Activated T-cell treated with anti-CD3 and anti-CD28 coated beads for 1 hour (primary cell): ENCODE data around the gene CFAP61.
"Not testable (repeated sequence)": the region's sequence is repeated elsewhere in the genome, so short reads cannot be mapped to it uniquely, and the experiment has no call there.

Experiments used
- DNase-seq: peaks from one replicate; pipeline ENCODE4 v3.0.0-alpha.2; 2020; ENCODE audit warnings: low read depth

The CFAP61 gene

DNA sequence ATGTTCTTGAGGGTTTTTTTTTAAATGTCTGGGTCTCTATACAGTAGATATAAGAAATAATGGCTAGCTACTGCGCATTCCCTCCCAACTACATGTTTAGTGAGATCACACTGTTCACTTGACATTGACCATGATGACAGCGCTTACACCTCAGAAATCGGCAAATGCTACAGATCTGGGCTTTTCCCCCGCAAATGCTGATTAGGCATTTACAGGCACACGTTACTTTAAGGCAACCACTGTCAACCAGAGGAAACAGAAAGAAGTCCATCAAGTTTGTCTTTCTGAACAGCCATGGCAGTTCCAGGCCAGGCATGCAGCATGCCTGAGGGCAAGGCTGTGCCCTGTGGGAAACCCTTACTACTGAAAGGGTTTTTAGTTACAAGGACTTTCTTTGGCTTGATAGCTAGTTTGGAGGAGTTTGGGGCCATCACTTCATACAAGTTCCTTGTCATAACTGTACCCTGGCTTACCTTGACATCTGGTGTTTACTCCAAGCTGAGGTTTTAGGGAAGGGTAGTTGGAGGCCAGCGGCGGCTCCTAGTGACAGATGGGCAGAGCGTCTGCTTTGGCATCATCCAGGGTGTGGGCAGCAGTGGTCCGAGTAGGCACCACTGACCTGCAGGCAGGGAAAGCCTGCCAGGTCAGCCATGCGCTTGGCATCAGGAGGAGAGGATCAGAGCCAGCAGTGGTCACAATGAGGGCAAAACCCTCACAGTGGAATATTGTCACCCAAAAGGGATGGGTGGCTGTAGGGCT, 43.0 kb downstream of the CFAP61 start:
- no peak for DNase-seq

DNA sequence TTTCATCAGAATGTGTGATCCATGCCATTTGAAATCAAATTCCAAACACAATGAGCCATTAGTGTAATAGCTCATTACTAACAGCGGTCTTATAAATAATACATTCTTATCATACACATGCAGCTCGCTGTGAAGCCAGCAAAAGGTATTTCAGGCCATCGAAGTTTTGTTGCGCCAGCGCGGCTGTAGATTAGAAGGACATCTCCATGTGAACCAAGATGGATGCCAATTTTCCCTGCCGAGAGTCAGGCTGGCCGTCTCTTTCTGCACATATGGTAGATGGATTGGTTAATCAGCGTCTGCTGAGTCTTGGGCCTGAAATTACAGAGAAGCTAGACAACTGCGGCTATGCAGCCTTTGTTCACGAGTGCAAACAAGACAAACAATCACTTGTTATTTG, 44.1 kb downstream of the CFAP61 start:
- DNase-seq: no peak

DNA sequence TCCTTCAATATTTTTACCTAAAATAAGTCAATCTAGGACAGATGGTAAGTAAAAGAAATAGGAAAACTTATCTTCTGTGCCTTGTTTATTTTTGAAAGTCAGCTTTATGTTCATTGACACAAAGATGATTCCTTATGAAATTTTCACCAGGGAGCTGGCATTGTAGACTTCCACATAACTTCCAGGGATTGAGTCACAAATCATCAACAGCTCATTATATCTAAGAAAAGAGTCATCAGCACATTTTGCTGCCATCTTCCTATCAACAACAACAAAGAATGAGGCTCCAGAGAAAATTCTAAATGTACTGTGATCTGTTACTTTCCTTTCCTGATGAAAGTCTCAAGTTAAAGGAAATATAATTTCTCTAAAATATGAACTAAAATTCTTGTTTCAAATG, 48.5 kb downstream of the CFAP61 start:
- no peak for DNase-seq

DNA sequence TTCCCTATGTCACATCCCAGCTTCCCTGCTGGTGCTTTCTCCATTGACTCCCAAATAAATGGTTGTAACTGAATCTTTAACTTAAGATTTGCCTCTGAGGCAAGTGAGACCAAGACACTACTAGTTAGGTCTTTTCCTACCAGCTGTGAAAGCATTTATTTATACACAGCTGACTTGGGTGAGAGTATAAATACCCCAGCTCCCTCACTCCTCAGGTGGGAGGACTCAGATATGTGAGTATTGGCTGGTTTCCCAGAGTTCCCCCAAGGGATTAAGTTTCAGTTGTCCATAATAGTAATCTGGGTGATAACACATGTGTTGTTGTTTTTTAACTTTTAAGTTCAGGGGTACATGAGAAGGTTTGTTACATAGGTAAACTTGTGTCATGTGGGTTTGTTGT, 49.8 kb downstream of the CFAP61 start:
- no peak for DNase-seq

DNA sequence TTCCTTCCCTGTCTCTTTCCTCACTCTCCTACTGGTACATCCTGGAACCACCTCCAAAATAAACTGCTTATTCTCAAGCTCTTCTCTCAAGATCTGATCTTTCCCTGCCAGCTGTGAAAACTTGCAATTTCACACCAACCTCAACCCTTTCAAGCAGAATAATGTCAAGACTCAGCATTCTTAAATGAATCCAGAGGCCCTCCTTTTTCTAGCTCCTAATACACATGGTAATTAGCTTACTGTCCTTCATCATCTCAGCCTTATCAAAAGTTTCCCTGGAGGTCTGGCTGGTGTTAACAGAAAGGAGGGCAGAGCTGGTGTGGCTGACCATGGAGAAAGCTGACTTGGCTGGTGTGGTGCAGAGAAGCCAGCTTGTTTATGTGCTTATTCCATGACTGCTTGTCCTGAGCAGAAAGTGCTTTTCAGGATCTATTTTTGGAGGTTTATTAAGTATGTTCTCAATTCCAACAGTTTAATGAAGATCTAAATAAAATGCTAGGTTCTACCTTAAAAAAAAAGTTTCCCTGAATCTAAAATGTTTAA, 50.5 kb downstream of the CFAP61 start:
- no peak for DNase-seq

DNA sequence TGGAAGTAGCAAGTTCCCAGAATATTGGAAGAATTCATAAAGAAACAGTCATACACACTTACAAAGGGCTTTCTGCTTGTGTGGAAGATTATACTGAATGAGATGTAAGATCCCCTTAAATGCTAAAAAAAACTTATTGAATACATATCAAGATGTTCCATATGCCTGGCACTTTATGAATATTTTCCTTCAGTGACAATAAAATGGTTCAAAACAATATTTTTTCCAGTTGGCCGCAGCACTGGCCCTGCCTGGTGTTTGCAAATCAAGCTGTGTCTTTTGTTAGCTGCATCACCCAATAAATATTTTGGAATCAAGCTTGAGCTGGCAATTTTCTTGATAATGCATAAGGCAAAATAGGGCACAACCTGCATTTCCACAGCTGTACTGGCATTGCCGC, 51.2 kb downstream of the CFAP61 start:
- no peak for DNase-seq

DNA sequence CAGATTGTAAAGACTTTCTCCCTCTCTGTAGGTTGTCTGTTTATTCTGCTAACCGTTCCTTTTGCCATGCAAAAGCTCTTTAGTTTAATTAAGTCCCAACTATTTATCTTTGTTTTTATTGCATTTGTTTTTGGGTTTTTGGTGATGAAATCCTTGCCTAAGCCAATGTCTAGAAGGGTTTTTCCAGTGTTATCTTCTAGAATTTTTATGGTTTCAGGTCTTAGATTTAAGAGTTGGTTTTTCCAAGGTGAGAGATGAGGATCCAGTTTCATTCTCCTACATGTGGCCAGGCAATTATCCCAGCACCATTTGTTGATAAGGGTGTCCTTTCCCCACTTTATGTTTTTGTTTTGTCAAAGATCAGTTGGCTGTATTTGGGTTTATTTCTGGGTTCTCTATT, 70.9 kb downstream of the CFAP61 start:
- not testable (repeated sequence) for DNase-seq

DNA sequence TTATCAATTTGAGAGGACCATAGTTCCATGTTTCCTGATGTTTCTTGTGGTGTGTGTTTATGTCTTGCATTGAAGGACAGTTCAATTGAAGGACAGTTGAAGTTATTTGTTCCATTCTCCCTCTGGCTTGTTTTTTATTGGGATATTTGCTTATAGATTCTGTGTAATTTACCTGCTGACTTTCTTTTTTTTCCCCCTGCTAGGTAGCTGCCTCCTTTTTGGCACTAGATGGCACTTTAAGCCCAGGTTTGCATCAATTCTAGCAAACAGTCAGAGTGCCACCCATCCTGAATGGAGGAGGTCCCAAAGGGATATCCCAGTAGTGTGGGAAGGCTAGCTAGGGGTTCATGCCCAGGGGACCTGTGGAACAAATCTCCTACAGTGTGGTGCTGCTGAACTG, 78.1 kb downstream of the CFAP61 start:
- no peak for DNase-seq

DNA sequence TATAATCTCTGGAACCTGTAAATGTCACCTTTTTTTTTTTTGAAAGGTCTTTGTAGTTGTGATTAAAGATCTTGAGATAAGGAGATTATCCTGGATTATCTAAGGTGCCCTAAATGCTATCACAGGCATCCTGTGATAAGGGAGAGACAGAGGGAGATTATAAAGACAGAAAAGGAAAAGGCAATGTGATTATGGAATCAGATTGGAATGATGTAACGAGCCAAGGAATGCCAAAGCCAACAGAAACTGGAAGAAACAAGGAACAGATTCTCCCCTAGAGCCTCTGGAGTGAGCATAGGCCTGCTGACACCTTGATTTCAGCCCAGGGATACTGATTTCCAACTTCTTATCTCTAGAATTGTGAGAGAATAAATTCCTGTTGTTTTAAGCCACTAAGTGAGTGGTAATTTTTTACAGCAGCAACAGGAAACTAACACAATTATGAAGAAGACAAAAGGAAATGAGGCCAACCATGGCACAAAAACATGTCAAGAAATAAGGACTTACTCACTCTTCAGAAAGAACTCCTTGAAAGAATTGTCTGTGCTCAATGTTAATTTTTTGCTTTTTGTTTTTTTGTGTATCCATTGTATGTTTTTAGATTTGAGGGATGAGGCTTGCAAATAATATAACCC, 82.7 kb downstream of the CFAP61 start:
- no peak for DNase-seq

DNA sequence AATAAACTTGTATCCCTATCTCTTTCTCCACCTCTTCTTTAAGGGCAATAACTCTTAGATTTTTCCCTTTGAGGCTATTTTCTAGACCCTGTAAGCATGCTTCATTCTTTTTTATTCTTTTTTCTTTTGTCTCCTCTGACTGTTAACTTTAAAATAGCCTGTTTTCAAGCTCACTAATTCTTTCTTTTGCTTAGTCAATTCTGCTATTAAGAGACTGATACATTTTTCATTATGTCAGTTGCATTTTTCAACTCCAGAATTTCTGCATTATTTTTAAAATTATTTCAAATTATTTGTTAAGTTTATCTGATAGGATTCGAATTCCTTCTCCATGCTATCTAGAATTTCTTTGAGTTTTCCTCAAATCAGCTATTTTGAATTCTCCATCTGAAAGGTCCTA, 84.0 kb downstream of the CFAP61 start:
- no peak for DNase-seq

DNA sequence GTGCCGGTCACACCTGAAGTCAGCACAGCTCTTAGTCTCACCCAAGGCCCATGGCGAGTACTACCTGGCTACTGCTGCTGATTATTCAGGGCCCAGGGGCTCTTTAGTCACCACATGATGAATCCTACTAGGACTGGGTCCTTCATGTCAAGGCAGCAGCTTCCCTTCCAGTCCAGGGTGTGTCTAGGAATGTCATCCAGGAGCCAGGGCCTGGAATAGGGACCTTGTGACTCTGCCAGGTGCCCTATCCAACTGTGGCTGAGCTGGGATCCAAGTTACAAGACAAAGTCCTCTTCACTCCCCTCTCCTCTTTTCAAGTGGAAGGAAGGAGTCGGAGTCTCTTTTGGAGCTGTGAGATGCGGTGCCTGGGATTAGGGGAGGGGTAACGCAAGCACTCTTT, 85.5 kb downstream of the CFAP61 start:
- no peak for DNase-seq

DNA sequence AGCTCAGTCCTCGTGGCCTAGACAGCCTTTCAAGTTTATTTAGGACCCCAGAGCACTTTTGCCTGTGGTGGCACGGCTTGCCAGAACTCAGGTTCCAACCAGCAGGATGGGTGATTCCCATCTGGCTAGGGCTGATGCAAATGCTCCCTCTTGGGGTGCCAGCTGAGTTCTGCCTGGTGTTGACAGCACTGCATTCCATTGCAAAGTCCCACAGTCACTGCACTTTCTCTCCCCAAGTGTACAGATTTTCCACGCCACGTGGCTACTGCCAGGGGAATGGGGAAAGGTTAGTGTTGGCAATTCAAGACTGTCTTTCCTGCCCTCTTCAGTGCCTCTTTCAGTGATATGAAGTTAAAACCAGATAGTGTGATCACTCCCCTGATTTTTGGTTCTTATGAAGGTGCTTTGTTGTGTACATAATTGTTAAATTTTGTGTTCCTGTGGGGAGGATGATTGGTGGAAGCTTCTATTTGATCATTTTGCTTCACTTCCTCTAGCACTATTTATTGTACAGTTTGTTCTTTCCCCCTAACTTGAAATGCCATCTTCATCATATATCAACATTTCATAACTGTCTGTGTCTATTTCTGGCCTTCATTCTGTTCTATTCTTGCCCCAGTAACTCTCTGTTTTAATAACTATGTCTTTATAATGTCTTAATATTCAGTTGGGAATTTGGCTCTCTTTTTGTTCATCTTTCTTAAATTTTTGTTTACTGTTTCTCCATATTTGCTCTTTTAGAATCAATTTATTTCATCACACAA, 86.2 kb downstream of the CFAP61 start:
- DNase-seq: no peak

DNA sequence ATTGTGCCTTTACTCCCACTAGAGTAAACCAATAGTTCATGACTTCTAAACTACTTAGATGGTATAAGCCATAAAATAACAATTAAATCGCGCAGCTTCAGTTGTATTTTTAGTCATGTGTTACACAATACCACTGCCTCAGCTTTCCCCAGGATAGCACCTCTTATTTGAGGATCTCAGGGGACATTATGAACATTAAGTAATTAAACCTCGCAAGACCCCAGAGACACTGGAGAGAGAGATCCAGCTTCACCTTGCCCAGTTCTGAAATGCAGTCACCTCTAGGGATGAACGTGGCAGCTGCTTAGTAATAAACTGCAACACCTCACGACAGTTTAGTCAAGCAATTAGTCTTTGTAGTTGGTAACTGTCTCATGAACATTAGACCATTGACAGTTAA, 87.1 kb downstream of the CFAP61 start:
- DNase-seq: no peak

DNA sequence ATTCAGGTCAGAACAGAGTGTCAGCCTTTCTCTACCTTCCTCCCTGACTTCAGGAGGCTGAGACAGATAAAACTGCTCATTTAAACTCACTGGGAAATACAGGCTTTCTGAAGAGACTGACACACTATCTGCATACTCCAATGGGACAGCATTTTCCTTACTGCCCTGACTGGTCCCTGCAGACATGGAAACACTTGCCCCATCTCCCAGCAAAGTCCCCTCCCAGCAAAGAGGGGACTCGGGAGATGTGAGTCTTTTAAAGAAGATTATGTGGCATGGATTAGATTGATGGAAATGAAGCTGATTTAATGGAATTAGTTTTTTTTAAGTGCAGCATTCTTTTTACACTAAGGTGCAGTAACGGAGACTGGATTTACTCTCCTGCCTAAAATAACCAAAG, 90.8 kb downstream of the CFAP61 start:
- no peak for DNase-seq

DNA sequence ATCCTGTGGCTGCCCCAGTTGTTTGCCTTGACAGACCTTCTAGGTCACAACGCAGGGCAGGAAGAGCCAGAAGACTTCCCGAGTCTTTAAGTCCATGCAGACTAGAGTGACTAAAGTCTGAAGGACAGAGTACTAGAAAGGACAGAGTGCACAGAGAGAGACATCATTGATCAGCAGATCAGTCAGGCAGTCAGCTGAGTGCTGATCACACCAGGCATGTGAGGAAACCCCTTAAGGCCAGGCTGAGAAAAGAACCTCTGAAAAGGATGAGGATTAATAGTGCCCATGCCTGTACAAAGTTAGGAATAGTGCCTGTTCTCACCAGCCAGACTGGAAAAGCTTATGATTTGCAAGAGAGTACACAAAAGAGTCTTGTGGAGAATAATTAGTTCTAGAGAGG, 91.3 kb downstream of the CFAP61 start:
- no peak for DNase-seq

DNA sequence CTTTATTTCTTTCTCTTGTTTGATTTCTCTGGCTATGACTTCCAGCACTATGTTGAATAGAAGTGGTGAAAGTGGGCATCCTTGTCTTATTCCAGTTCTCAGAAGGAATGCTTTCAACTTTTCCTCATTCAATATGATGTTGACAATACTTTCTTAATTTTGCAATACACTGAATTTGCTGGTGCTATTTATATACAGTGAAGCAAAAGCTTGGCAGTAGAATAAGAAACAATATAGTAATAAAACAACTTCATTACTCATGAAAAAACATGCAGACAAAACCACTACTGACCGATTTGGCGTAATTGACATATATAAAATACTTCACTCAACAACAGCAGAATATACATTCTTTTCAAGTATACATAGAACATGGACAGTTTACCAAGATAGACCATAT, 96.4 kb downstream of the CFAP61 start:
- no peak for DNase-seq

DNA sequence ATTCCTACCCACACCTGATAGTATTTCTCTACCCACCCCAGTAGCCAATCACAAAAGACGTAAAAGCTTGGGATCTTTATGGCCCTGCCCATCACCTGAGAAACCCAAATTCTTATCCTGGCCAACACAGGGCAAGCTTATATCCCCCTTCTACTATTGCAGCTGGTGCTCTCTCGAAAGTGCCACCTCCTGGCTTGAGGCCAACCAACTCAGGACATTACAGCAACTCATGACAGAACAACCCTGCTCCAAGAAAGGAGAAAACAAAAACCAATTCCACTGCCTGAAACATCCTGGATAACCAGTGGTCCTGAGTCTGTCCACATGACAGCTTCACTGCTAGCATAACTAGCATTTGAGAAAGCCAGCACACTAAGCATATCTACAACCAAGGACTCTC, 97.9 kb downstream of the CFAP61 start:
- no peak for DNase-seq

DNA sequence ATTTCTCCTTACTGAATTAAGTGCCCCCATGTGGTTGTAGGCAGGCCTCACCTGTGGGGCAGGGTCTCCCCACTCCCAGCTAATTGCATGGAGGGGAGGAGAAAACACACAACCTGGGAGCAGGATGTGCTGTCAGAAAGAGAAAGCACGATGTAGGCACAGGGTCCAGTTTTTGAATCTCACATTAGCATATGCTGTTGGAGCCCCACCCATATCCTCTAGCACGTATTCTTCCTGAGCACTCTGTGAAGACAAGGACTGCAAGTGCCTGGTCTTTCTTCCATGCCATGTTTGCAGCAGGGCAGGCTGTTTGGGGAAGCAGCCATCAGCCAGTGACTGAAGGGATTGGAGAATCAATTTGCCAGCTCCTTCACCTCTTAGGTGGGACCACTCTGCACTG, 108.2 kb downstream of the CFAP61 start:
- no peak for DNase-seq

DNA sequence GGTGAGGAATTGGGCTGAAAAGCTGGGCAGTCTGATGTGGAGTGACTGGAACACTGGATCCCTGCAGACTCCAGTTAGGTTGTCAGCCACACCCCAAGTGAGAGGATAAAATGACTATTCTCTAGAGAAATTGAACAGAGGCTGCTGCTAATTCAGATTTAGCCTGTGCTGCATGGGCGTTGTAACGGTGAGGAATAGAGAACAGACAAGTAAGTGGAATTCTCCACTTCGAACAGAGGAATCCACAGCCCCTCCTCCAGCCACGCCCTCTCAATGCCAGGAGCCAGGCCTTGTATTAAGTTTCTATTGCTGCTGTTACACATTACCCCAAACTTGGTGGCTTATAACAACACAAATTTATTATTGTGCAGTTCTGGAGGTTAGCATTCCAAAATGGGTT, 109.3 kb downstream of the CFAP61 start:
- no peak for DNase-seq

DNA sequence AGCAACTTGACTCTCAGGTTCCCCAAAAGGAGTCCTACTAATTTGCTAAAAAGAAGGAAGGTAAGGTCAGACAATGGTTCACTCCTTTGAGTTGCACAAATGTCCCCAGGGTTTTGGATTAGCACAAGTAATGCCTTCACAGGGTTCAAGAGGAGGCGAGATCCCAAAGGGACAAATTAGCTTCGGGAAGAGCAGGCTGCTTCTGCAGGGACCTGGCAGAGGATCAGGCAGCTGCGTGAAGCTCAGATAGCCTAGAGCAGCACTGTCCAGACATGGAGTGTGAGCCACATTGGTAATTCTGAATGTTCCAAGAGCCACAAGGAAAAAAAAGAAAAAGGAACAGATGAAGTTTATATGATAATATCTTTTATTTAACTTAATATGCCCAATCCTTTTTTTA, 115.4 kb downstream of the CFAP61 start:
- DNase-seq: no peak

DNA sequence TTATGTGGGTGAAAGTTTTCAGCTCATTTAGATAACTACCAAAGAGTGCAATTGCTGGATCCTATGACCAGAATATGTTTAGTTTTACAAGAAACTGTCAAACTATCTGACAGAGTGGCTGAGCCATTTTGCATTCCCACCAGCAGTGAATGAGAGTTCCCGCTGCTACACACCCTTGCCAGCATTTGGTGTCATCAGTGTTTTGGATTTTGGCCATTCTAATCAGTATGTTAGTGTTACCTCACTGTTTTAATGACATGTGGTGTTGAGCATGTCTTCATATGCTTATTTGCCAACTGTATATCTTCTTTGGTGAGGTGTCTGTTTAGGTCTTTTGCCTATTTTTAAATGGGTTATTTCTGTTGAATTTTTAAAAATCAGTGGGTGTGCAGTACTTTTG, 120.9 kb downstream of the CFAP61 start:
- DNase-seq: no peak

DNA sequence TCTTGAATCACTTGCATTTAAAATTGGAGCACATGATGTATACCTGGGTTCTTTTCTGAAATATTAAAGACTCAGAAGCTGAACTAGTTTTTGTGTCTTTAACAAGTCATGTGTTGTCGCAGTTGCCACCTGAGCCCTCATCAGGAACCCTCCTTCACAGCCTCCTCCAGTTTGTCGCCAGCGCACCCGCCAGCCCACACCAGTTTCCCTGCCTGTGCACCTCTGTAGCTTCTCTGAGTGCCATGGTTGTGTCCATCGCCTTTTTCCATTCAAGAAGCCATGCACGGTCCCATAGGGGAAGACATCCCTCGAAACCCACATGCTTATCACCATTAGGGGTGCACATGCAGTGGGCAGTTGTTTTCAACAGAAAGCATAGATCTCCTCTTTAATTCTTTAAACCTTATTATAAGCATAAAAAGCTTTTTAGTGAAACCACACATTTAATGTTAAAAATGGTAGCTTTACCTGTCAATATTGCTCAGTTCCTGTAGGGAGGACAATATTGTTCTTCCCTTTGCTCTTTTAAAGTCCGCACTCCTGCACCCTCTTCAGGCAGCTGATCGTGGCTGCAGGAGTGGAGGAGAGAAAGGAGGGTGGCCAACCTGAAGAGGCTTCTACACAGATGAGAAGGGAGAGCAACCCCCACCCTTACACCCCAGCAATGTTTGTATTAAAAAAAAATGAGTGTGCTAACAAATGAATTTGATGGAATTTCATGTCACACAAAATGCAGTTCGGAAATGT, 121.9 kb downstream of the CFAP61 start:
- no peak for DNase-seq
